H54 (cell line): Measurements from ENCODE around the gene P2RY2.
"Not testable (repeated sequence)": the region's sequence is repeated elsewhere in the genome, so short reads cannot be mapped to it uniquely, and the experiment has no call there.

Source experiments
- DNase-seq: peaks from one replicate; pipeline ENCODE4 v3.0.0; 2011; ENCODE audit warnings: low spot score, mixed read lengths; ENCODE audit not compliant: insufficient read length
- FAIRE-seq: peaks from 3 replicates; lab custom pipeline; 2011; peaks lifted over from hg19 to GRCh38; lab: Jason Lieb, UNC
- POLR2A ChIP-seq: IDR thresholded peaks from 2 replicates; pipeline ENCODE4 v1.6.1; 2011; ENCODE audit warnings: low read depth, mild to moderate bottlenecking, low read length

Gene P2RY2

DNA sequence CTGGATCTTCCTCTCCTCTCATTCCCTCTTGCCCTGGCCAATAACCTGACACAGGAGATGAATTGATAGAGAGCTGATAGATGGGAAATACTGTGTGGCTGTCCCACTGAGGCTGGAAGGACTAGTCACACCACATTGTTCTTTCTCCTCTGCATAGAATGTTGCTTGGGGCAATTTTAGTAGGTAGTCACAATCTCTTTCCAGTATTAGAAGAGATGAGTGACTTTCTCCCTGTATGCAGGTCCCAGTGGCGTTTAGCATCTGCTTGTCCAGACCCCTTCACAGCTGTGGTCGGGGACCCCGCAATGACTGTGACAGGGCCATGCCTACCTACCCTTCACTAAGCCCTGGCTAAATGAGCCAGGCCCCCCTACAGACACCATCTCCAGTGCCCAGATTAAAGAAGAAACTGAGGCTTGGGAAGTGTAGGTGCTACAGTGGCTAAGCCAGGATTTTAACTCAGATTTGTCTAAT lies 24.0 kb upstream of the P2RY2 start:
- FAIRE-seq (no peak), DNase-seq (no peak)
- TF ChIP-seq POLR2A, result no peak

DNA sequence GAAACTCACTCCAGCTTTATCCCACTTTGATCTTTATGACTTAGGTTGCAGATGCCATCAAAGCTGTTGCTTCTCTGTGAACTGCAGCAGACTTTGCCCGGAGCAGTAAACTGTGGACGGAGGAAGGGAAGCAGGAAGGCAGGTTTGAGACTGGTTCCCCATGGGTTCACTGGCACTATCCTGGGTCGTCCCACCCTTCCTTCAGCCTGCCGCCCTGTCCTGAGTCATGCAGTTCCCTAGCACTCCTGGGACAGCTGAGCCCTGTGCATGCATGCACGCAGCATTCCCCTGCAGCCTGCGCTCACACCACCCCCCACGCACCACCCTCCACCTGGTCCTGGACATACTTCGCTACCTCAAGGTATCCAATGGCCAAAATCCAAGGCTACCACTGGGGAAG lies 23.5 kb upstream of the P2RY2 start:
- DNase-seq (no peak), FAIRE-seq (no peak)
- no peak for TF ChIP-seq POLR2A

DNA sequence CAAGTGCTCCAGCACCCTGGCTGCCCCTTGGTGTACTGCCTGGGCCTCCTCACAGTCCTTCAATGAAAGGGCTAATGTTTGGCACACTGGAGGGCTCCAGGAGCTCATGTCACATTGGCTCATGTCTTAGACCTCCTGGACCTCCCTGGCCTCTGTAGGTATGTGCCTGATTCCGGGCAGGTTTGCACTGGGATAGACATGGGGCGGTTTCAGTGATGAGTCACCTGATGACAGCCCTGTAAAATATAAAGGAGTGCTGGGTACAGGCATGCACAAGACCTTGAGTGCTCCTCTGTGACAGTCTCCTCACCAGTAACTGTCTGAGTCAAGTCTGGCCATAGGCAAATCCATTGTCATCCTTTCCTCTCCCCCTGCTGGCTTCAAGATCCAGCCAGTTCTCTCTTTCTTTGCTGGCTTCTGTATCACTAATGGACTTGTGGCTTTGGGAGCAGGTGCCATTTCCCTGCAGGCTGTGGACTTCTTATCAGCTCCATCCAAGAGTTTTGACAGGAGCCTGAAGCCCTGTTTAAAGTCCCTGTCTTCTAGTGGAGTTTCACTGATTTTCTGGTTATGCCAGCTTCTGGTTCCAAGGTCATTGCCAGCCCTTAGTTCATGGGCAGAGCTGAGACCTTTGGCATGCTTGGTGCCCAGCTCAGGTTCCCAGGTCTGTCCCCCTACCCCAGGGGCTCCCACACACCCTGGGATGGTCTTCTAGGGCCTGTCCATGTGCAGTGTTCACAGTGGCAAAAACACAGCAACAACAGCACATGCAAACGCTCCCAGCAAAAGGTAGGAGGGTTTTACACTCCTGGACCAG lies 22.7 kb upstream of the P2RY2 start:
- FAIRE-seq (no peak), DNase-seq (peak; percentile 36)
- no peak for TF ChIP-seq POLR2A

DNA sequence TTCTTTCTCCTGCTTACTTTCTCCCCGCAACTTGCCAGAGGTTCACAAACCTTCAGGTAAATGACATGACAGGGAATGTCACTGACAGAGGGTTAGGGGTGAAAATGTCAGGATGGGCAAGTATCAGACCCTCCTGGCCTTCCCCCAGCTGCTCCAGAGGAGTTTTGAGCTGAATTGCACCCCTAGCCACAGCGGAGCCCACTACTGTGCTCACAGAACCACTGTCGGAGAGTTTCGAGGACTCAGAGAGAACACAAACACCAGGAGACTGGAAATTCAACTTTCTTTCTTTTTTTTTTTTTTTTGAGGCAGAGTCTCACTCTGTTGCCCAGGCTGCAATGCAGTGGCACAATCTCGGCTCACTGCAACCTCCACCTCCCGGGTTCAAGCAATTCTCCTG lies 21.5 kb upstream of the P2RY2 start:
- FAIRE-seq, result no peak
- TF ChIP-seq POLR2A, result no peak
- DNase-seq, result no peak

DNA sequence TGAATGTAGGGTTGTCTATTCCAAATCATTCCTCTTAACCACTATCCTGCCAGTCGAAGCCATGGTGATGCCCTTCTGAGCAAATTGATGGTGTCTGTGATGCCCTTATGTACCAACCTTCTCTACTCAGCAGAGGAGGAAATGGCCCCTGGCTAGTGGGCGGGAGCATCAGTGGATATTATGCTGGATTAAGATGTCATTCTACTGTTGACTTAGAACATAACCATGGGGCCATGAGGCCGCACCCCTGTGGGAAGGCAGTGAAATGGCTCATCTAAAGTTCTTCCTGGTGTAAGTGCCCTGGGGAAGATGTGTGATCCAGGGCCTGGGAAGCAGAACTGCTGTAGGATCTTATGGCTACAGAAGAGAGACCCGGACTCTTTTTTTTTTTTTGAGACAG lies 20.7 kb upstream of the P2RY2 start:
- FAIRE-seq (no peak), DNase-seq (no peak)
- no peak for TF ChIP-seq POLR2A

DNA sequence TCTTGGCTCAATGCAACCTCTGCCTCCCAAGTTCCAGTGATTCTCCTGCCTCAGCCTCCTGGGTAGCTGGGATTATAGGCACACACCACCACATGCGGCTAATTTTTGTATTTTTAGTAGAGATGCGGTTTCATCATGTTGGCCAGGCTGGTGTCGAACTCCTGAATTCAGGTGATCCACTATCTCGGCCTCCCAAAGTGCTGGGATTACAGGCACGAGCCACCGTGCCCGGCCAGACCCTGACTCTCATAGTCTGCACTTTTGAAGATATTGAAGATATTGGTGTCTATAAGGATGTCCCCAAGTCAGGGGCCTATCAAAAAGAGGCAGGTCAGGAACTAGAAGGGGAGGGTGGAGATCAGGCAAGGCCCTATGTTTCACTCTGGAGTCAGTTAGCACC lies 20.3 kb upstream of the P2RY2 start:
- not testable (repeated sequence) for FAIRE-seq, DNase-seq

DNA sequence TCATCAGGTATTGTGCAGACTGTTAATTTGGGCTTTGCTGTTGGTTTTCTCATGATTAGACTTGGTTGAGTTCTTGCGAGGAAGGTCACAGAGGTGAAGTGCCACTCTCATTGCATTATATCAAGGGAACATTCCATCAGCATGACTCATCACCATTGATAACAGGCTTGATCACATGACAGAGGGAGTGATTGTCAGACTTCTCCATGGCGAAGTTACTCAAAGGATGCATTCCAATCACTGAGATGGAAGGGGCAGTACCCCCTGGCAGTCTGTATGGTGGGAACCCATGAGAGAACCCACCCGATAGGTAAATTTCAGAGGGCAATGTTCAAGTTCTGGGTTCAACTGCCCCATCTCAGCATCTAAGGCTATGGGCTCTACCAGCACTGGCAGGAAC lies 19.4 kb upstream of the P2RY2 start:
- no peak for TF ChIP-seq POLR2A
- no peak for DNase-seq
- FAIRE-seq, result no peak

DNA sequence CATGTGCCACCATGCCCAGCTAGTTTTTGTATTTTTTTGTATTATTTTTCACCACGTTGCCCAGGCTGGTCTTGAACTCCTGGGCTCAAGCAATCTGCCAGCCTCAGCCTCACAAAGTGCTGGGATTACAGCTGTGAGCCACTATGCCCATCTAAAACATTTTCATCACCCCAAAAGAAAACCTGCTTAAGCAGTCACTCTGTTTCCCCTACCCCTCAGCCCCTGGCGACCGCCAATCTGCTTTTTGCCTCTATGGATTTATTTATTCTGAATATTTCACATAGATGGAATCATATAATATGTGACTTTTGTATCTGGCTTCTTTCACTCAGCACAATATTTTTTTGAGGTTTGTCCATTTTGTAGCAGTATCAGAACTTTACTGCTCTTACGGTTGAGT lies 18.6 kb upstream of the P2RY2 start:
- FAIRE-seq (no peak), DNase-seq (no peak)
- TF ChIP-seq POLR2A, result no peak

DNA sequence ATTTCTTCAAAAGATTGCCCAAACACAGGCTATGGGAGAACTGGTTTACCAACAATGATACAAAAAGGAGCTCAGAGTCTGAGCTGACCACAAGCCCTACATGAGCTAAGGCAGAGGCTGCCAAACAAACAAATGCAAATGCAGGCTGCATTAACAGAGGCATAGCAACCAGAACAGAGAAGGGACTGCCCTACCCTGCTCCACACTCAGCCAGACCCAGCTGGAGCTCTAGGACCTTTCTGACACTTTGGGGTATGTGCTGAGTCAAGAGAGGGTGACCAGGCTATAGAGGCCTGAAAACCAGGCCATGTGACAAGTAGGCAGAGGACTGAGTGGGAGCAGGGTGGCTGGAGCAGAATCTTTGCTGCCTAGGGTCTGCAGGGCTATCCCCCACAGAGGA lies 17.8 kb upstream of the P2RY2 start:
- DNase-seq, result no peak
- FAIRE-seq, result no peak
- TF ChIP-seq POLR2A, result no peak

DNA sequence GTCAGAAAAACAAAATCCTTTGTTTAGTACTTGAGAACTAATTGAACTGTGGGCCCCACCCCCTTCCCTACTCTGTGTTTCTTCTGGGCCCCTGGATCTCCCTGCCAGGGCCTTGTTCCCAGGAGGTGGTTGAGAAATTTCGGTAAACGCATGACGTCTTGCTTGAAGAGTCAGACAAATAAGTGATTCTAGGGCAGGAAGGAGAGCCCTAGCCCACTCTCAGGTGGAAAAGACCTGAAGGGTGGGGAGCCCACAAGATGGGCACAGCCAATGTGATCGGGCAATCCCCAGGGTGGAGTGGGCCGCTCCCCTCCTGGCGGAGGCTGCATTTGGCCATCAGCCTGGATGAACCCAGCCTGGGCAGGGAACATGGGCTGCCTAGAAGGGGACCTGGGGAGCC lies 16.8 kb upstream of the P2RY2 start:
- DNase-seq (no peak), FAIRE-seq (no peak)
- no peak for TF ChIP-seq POLR2A

DNA sequence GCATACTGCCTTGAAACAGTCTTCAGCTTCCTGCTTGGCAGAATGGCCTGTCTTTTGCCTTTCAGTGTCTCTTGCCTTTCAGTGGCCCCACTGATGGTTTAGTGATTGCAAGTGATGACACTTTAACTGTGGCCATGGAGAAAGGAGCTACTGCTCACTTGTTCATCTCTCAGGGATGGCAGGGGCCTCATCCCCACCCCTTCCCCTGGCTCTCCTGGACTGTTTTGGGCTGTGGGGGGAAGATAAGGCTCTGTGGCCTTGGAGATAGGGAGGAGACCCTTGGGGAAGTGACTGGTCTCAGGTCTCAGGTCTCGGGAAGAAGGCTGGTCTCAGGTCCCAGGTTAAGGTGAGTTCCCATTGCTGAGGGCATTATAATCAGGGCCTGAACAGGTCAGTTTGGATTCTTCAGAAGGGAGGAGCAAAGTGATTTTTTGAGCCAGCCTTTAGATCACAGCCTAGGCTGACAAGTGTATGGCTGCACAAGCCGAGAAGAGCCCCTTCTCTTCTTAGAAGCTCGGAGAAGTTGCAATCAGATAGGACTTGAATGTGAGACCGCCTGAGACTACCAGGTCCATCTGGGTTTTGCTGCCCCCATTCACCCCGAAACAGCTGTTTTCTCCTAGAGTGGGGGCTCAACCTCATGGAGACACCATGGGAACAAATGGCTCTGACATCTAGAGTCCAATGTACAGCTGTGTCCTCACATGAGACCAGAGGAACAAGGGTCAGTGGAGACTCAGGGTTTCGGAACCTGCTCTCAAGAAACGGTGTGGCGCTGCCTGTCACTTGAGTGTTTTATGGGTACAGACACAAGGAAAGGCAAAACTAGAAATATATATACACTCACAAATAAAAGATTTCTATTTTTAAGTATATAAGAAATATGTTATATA lies 15.9 kb upstream of the P2RY2 start:
- FAIRE-seq (no peak), DNase-seq (no peak)
- TF ChIP-seq POLR2A, result no peak

DNA sequence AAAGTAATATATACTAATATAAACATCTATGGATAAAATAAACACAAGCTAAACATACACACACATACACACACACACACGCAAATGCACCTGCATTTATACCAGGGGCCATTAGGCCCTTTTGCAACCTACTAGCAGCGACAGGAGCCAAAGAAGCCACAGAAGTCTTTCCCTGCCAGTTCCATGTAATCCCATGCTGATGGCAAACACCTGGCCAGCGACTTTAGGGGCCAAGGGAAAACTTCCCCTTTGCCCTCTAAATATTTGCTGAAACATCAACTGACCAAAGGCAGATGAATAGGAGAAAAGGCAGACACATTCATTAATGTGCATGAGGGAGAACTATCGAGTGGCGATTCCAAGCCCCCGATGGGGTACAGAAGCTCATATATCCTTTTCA lies 14.8 kb upstream of the P2RY2 start:
- FAIRE-seq, result no peak
- DNase-seq, result no peak
- no peak for TF ChIP-seq POLR2A

DNA sequence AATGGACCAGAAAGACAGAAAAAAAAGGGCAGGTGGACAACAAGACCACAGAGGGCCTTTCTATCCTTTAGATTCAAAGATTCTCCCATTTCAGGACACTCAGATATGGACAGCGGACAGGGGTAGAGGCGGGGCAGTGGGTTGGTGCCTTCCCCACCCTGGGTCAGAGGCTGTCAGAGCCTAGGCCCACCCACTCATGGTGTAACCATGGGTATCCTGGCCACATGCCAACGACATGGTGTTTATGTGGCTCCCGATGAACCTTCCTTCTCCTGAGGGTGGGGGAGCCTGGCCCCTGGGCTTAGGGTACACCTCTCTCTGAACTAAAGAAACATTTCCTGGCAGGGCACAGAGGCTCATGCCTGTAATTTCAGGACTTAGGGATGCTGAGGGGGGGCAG lies 14.3 kb upstream of the P2RY2 start:
- TF ChIP-seq POLR2A, result no peak
- no peak for DNase-seq
- no peak for FAIRE-seq

DNA sequence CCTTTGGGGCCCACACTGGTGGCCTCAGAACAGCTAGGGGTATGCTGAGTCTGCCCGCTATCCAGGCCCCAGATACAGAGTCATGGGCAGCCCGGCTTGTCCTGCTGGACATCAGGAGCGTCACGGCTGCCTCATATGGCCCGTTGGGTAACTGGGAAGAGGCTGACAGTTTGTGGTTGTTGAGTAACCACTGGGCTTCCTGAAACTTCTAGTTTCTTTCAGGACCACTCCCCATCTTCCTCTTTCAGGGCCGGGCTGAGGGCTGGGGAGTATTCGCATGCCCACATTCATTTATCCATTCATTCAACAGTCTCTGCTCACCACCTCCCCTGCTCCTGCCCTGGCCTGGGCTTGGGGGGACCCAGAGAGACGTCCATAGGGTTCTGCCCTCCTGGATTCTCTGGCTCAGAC lies 13.4 kb upstream of the P2RY2 start:
- FAIRE-seq, result no peak
- no peak for TF ChIP-seq POLR2A
- DNase-seq, result no peak
